ENCODE measurements around the gene DNM3. TPM values are rescaled to one million over a fixed set of nuclear protein-coding genes. Genes with fewer than 3 reads are reported as not detected.

DNM3 gene
- total RNA-seq, 1 donor: 2.0 TPM

- no peak overlapping the region for H3K4me3 ChIP-seq (ENCODE audit: low read depth, low read length)
- no peak for DNase-seq (ENCODE audit: low read depth)
- TF ChIP-seq, protein P1, sequence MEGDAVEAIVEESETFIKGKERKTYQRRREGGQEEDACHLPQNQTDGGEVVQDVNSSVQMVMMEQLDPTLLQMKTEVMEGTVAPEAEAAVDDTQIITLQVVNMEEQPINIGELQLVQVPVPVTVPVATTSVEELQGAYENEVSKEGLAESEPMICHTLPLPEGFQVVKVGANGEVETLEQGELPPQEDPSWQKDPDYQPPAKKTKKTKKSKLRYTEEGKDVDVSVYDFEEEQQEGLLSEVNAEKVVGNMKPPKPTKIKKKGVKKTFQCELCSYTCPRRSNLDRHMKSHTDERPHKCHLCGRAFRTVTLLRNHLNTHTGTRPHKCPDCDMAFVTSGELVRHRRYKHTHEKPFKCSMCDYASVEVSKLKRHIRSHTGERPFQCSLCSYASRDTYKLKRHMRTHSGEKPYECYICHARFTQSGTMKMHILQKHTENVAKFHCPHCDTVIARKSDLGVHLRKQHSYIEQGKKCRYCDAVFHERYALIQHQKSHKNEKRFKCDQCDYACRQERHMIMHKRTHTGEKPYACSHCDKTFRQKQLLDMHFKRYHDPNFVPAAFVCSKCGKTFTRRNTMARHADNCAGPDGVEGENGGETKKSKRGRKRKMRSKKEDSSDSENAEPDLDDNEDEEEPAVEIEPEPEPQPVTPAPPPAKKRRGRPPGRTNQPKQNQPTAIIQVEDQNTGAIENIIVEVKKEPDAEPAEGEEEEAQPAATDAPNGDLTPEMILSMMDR (IDR thresholded peaks at IDR 0.05; ENCODE audit: insufficient read depth, low read length): no peak
Measured at GRCh38 chr1:171863531-171863930, 22.2 kb downstream of the DNM3 start.

- no peak for DNase-seq (ENCODE audit: low read depth)
- H3K4me3 ChIP-seq (ENCODE audit: low read depth, low read length): no peak overlapping the region
- TF ChIP-seq, protein P1 (IDR thresholded peaks at IDR 0.05; ENCODE audit: insufficient read depth, low read length): no peak
Measured at GRCh38 chr1:171864308-171864707, 23.0 kb downstream of the DNM3 start.

GRCh38 chr1:171865106-171865505 is 23.8 kb downstream of the DNM3 start:
- no peak for DNase-seq (ENCODE audit: low read depth)
- TF ChIP-seq, protein P1 (IDR thresholded peaks at IDR 0.05; ENCODE audit: insufficient read depth, low read length): no peak
- H3K4me3 ChIP-seq (ENCODE audit: low read depth, low read length): no peak overlapping the region

DNA sequence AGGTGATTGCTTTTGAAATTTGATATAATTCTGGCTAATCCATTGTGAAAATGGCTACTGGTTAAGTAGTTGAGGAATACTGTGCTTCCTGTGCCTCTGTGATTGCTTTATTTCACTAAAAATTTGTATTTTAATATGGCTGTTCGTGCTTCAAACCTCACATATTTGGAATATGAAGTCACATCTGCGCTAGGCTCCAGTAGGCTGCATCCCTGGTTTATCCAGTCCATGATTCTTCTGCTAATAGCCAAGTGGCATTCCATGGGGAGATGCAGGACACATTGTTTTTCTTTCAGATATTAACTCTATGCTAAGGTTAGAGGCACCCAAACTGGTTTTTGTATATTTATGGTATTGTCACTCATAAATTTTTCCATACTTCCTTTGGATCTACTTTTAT is 25.9 kb downstream of the DNM3 start:
- H3K4me3 ChIP-seq (ENCODE audit: low read depth, low read length): no peak overlapping the region
- no peak for DNase-seq (ENCODE audit: low read depth)
- TF ChIP-seq, protein P1 (IDR thresholded peaks at IDR 0.05; ENCODE audit: insufficient read depth, low read length): no peak

DNA sequence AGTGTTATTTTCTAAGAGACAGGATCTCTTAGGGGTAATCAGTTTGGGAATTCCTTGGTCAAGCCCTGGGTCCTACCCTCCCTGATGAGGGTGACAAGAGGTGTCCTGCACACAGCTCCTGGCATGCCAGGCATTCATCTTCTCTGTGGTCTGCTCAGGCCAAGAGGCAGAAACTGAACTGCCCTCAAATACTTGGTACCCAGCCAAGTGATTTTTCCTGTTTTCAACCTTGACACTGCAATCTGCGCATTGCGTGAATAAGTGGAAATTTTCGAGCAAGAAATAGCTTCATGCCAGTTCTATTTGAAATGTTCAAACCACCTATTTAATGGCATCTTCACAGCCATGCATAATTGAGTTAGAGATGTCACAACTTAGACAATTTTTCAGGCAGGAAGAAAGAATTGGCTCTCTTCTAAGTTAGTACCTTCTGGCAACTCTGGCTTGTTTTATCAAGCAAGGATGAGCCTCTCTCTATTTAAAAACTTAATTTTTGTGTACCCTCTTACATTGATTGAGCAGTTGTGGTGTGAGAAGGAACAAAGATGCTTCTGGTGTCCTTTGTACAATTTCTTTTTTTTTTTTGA is 27.0 kb downstream of the DNM3 start:
- no peak for DNase-seq (ENCODE audit: low read depth)
- TF ChIP-seq, protein P1 (IDR thresholded peaks at IDR 0.05; ENCODE audit: insufficient read depth, low read length): no peak
- H3K4me3 ChIP-seq (ENCODE audit: low read depth, low read length): no peak overlapping the region

DNA sequence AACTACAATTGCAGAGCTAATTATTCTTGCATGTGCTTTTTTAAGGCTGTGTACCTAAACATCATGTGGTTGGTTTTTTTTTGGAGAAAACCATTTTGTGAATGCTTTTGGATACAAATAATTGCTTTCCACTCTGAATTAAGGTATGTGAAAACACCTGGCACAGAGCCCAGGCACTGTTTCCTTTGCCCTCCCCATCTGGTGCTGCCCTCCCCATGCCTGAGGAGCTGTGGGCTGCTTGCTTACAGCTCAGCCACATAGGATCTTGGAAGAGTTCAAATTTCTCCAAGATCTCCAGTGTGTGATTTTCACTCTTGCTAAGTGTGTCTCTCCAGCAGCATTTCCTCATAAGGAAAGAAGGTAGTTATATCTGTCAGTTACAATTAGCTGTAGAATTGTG is 27.8 kb downstream of the DNM3 start:
- no peak for DNase-seq (ENCODE audit: low read depth)

More for the DNA sequence above, 27.8 kb downstream of the DNM3 start:
- TF ChIP-seq, protein P1 (IDR thresholded peaks at IDR 0.05; ENCODE audit: insufficient read depth, low read length): no peak
- no peak overlapping the region for H3K4me3 ChIP-seq (ENCODE audit: low read depth, low read length)
